ENCODE measurements around the gene SLC7A5. TPM values are rescaled to one million over a fixed set of nuclear protein-coding genes. Genes with fewer than 3 reads are reported as not detected.
A peak's percentile ranks its signal among the peaks of the same experiment; 100 is the strongest.
"Not testable (repeated sequence)": the region's sequence is repeated elsewhere in the genome, so short reads cannot be mapped to it uniquely, and the experiment has no call there.

The SLC7A5 gene
- total RNA-seq, 1 donor from 2014 or later, result 41.6 TPM

DNA sequence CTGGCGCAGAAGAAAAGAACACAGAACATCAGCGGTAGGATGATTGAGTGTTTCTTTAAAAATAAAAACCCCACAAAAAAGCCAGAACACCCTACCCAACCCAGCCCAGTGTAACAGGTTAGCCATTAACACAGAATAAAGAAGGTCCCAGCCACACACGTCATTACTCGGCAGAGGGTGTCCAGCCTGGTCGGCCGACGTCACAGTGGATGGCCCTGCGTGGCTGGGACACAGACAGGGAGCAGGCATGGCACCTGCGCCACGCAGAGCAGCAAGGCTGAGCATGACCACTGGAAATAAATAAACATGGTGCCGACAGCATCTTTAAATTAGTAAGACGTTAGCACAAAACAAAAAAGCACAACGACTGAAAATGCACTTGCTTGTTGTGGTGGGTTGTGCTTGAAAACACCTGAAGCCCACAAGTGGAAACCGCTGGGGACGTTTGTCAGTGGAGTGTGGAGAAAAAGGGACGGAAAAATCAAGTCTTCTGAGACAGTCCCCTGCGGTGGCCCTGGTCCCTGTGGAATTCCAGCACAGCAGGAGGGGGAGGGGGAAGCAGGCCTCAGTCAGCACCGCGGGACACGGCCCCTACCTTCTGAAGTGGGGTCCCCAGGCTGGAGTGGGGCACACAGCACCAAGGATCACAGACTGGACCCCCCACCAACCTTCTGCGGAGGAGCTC, 39.2 kb downstream of the SLC7A5 start:
- Mint-ChIP-seq H3K27ac (ENCODE audit: unreplicated experiment) (no peak overlapping the region), H3K36me3 (ENCODE audit: low read depth) (no peaks in the 10 kb centered on the region), H3K27me3 (ENCODE audit: low read depth) (peaks cover 3% of the 10 kb centered on the region), H3K4me1 (no peaks in the 10 kb centered on the region), H3K9me3 (no peaks in the 10 kb centered on the region), H3K4me3 (no peak overlapping the region)
- DNase-seq (ENCODE audit: low read depth, low spot score), result no peak
- no peak for TF ChIP-seq CTCF (conservative IDR thresholded peaks at IDR 0.05)

GRCh38 chr16:87829622-87829980, 39.7 kb downstream of the SLC7A5 start:
- no peak overlapping the region for H3K4me3 Mint-ChIP-seq
- H3K4me1 Mint-ChIP-seq, result no peaks in the 10 kb centered on the region
- H3K27me3 Mint-ChIP-seq (ENCODE audit: low read depth), result peaks cover 3% of the 10 kb centered on the region
- H3K9me3 Mint-ChIP-seq, result no peaks in the 10 kb centered on the region
- H3K36me3 Mint-ChIP-seq (ENCODE audit: low read depth), result no peaks in the 10 kb centered on the region
- no peak for DNase-seq (ENCODE audit: low read depth, low spot score)
- no peak overlapping the region for H3K27ac Mint-ChIP-seq (ENCODE audit: unreplicated experiment)
- no peak for TF ChIP-seq CTCF (conservative IDR thresholded peaks at IDR 0.05)

DNA sequence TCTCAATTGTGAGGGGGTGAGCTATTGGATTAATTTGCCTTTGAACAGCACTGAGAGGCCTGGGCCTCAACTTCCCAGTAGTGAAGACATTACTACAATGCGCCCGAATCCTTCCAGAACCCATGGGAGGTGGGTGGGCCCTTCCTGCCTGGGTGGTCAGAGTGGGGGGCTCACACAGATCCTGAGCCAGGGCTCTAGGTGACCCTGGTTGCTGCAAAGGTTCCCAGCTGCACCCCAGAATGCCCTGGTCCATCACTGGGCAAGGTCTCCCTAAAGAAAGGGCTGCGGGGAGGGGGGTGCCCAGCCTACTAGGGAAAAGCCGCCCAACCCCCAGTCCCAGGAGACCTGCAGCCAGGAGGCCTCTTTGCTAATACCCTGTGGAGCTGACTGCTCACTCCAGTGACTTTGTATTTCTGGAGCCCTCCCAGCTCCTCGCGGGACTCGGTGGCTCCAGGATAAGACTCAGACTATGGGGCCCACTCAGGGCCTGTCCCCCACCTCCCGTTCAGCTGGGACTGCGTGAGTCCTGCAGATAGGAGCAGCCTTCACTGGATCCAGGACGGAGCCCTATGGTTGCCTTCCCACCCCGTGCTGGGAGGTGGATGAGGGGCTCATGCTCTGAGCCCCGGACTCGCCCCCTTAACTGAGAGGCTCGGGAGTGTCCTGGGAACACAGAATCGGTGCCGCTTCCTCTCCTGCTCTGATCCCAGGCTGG, 40.2 kb downstream of the SLC7A5 start:
- peaks cover 3% of the 10 kb centered on the region for H3K27me3 Mint-ChIP-seq (ENCODE audit: low read depth)
- no peaks in the 10 kb centered on the region for H3K36me3 Mint-ChIP-seq (ENCODE audit: low read depth)
- H3K9me3 Mint-ChIP-seq, result no peaks in the 10 kb centered on the region
- no peak overlapping the region for H3K4me3 Mint-ChIP-seq
- no peak for TF ChIP-seq CTCF (conservative IDR thresholded peaks at IDR 0.05)
- H3K27ac Mint-ChIP-seq (ENCODE audit: unreplicated experiment), result no peak overlapping the region
- no peaks in the 10 kb centered on the region for H3K4me1 Mint-ChIP-seq
- DNase-seq (ENCODE audit: low read depth, low spot score), result no peak

DNA sequence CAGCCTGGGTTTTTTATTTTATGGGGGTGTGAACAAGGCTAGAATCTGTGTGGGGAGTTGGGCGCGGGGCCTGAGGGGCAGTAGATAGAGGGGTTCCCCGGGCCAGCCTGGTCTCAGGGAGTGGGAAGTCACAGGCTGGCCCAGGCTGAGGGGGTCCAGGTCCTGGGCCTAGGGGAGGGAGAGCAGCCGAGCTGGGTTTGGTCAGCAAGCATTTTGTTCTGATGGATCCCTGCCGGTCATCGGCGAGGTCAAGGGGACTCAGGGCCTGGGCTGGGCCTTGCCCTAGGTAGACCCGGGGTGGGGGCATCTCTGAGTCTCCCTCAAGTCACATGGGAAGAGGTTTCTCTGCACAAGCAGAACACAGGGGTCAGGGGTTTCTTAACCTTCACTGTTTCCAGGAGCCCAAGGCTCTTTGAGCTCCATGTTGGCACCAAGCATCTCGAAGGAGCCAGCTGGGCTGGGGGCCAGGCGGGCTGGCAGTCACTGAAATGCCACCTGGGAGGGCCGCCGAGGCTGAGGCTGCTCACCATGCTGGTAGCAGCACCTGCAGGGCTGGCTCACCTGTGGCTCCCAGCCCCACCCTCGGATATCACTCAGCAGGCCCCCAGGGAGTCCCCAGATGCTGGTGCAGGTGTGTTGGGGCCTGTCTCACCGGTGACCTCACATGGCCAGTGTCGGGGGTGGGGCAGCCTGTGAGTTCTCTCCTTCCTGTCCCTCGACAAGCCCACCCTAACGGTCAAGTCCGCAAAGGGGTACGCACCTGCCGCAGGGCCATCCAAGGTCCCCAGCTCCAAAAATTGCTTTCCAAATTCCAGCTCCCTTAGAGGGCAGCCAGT, 41.0 kb downstream of the SLC7A5 start:
- Mint-ChIP-seq H3K4me3 (no peak overlapping the region), H3K9me3 (no peaks in the 10 kb centered on the region), H3K4me1 (no peaks in the 10 kb centered on the region), H3K36me3 (ENCODE audit: low read depth) (no peaks in the 10 kb centered on the region), H3K27me3 (ENCODE audit: low read depth) (peaks cover 3% of the 10 kb centered on the region), H3K27ac (ENCODE audit: unreplicated experiment) (no peak overlapping the region)
- no peak for DNase-seq (ENCODE audit: low read depth, low spot score)
- no peak for TF ChIP-seq CTCF (conservative IDR thresholded peaks at IDR 0.05)

DNA sequence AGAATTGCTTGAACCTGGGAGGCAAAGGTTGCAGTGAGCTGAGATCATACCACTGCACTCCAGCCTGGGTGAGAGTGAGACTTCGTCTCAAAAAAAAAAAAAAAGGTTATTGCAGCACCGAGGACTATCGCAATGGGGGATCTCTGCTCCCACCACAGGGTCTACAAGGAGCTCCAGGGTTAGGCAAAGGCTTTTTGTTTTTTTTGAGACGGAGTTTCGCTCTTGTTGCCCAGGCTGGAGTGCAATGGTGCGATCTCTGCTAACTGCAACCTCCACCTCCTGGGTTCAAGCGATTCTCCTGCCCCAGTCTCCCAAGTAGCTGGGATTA, 41.8 kb downstream of the SLC7A5 start:
- peak overlapping the region; percentile 12 for H3K27ac Mint-ChIP-seq (ENCODE audit: unreplicated experiment)
- not testable (repeated sequence) for DNase-seq (ENCODE audit: low read depth, low spot score); H3K36me3 Mint-ChIP-seq (ENCODE audit: low read depth); H3K27me3 Mint-ChIP-seq (ENCODE audit: low read depth); H3K9me3 Mint-ChIP-seq; H3K4me1 Mint-ChIP-seq; H3K4me3 Mint-ChIP-seq
